Peyer's patch (tissue), 4 donors: ENCODE measurements around the gene KLF2.

Experiments used
- CTCF ChIP-seq, 6 experiments: fragments of 450-650 bp in 4 of 6; fragments of 200-600 bp in 2 of 6; sonication (generic) in 1 of 6; IDR thresholded peaks; one replicate each; pipeline ENCODE4 v1.5.1; 2017 to 2019; ENCODE audit warnings: antibody characterized with exemption in 6 of 6, mild to moderate bottlenecking in 3 of 6, moderate library complexity in 1 of 6
- POLR2A ChIP-seq, 2 donors: fragments of 450-650 bp; IDR thresholded peaks; one replicate each; pipeline ENCODE4 v1.5.1; 2017; ENCODE audit warnings: antibody characterized with exemption in 2 of 2, mild to moderate bottlenecking in 2 of 2, moderate library complexity in 2 of 2

- TF ChIP-seq CTCF (IDR thresholded peaks at IDR 0.05) (no peak), POLR2A (IDR thresholded peaks at IDR 0.05) (no peak)
These were observed 17.8 kb upstream of the KLF2 start for GRCh38 chr19:16306728-16307402.
